Stimulated activated memory B cell treated with anti-CD40 and anti-IgM and Interleukin-4, amounts not matched to agents 10 μg/mL and 1 μg/mL and 100 μg/mL, for 72 hours (primary cell): ENCODE data around the gene SERPINA5.

Source experiments
- ATAC-seq: fragments of 150-1000 bp; cut with Tn5 transposase; 2 replicates; pipeline ENCODE4 v1.10.0; 2021
- H3K27ac Mint-ChIP-seq: one replicate; pipeline ENCODE4 v1.8.0; 2022; ENCODE audit warnings: mild to moderate bottlenecking, mixed read lengths
- H3K27me3 Mint-ChIP-seq: one replicate; pipeline ENCODE4 v1.8.0; 2022; ENCODE audit warnings: mixed read lengths
- H3K36me3 Mint-ChIP-seq: one replicate; pipeline ENCODE4 v1.8.0; 2022; ENCODE audit warnings: mixed read lengths
- H3K4me1 Mint-ChIP-seq: one replicate; pipeline ENCODE4 v1.8.0; 2022; ENCODE audit warnings: mixed read lengths
- H3K4me3 Mint-ChIP-seq: one replicate; pipeline ENCODE4 v1.8.0; 2022; ENCODE audit warnings: mild to moderate bottlenecking, moderate library complexity, mixed read lengths
- H3K9me3 Mint-ChIP-seq: one replicate; pipeline ENCODE4 v1.8.0; 2022; ENCODE audit warnings: mixed read lengths

Gene SERPINA5

GRCh38 chr14:94547151-94547680 is 34.0 kb upstream of the SERPINA5 start:
- Mint-ChIP-seq H3K9me3 (peaks cover 5% of the 10 kb centered on the region), H3K4me1 (no peaks in the 10 kb centered on the region), H3K27me3 (no peaks in the 10 kb centered on the region), H3K36me3 (no peaks in the 10 kb centered on the region), H3K4me3 (no peak overlapping the region), H3K27ac (no peak overlapping the region)
- ATAC-seq: no peak

- no peaks in the 10 kb centered on the region for H3K4me1 Mint-ChIP-seq
- no peak for ATAC-seq
- no peak overlapping the region for H3K4me3 Mint-ChIP-seq
- H3K27me3 Mint-ChIP-seq: peaks cover 2% of the 10 kb centered on the region
- peaks cover 5% of the 10 kb centered on the region for H3K9me3 Mint-ChIP-seq
- no peaks in the 10 kb centered on the region for H3K36me3 Mint-ChIP-seq
- no peak overlapping the region for H3K27ac Mint-ChIP-seq
Observed at GRCh38 chr14:94547726-94548125, 33.5 kb upstream of the SERPINA5 start.

- no peaks in the 10 kb centered on the region for H3K36me3 Mint-ChIP-seq
- H3K27ac Mint-ChIP-seq: no peak overlapping the region
- H3K4me3 Mint-ChIP-seq: no peak overlapping the region
- H3K4me1 Mint-ChIP-seq: no peaks in the 10 kb centered on the region
- H3K9me3 Mint-ChIP-seq: peaks cover 5% of the 10 kb centered on the region
- H3K27me3 Mint-ChIP-seq: peaks cover 9% of the 10 kb centered on the region
- no peak for ATAC-seq
Observed at GRCh38 chr14:94548131-94548998, 32.9 kb upstream of the SERPINA5 start.

- no peak for ATAC-seq
- peaks cover 15% of the 10 kb centered on the region for H3K27me3 Mint-ChIP-seq
- no peaks in the 10 kb centered on the region for H3K4me1 Mint-ChIP-seq
- H3K4me3 Mint-ChIP-seq: no peak overlapping the region
- H3K9me3 Mint-ChIP-seq: peaks cover 9% of the 10 kb centered on the region
- no peak overlapping the region for H3K27ac Mint-ChIP-seq
- no peaks in the 10 kb centered on the region for H3K36me3 Mint-ChIP-seq
Observed at GRCh38 chr14:94548999-94549985, 31.9 kb upstream of the SERPINA5 start.

- H3K4me3 Mint-ChIP-seq: no peak overlapping the region
- H3K36me3 Mint-ChIP-seq: no peaks in the 10 kb centered on the region
- ATAC-seq: no peak
- no peaks in the 10 kb centered on the region for H3K4me1 Mint-ChIP-seq
- peaks cover 15% of the 10 kb centered on the region for H3K27me3 Mint-ChIP-seq
- H3K9me3 Mint-ChIP-seq: peaks cover 14% of the 10 kb centered on the region
- H3K27ac Mint-ChIP-seq: no peak overlapping the region
Observed at GRCh38 chr14:94550041-94550440, 31.2 kb upstream of the SERPINA5 start.

GRCh38 chr14:94555991-94556390 is 25.2 kb upstream of the SERPINA5 start:
- Mint-ChIP-seq H3K27me3 (peaks cover 15% of the 10 kb centered on the region), H3K9me3 (peaks cover 16% of the 10 kb centered on the region), H3K36me3 (no peaks in the 10 kb centered on the region), H3K4me1 (no peaks in the 10 kb centered on the region), H3K4me3 (no peak overlapping the region), H3K27ac (no peak overlapping the region)
- no peak for ATAC-seq

GRCh38 chr14:94557327-94557726 is 23.9 kb upstream of the SERPINA5 start:
- H3K27me3 Mint-ChIP-seq: peaks cover 15% of the 10 kb centered on the region
- no peak overlapping the region for H3K27ac Mint-ChIP-seq
- no peak overlapping the region for H3K4me3 Mint-ChIP-seq
- ATAC-seq: no peak
- no peaks in the 10 kb centered on the region for H3K4me1 Mint-ChIP-seq
- H3K36me3 Mint-ChIP-seq: no peaks in the 10 kb centered on the region
- peaks cover 16% of the 10 kb centered on the region for H3K9me3 Mint-ChIP-seq

- no peaks in the 10 kb centered on the region for H3K4me1 Mint-ChIP-seq
- H3K36me3 Mint-ChIP-seq: no peaks in the 10 kb centered on the region
- H3K27me3 Mint-ChIP-seq: peaks cover 2% of the 10 kb centered on the region
- no peak for ATAC-seq
- H3K9me3 Mint-ChIP-seq: peaks cover 12% of the 10 kb centered on the region
- H3K27ac Mint-ChIP-seq: no peak overlapping the region
- no peak overlapping the region for H3K4me3 Mint-ChIP-seq
Observed at GRCh38 chr14:94558842-94559241, 22.4 kb upstream of the SERPINA5 start.

GRCh38 chr14:94559638-94560290 is 21.5 kb upstream of the SERPINA5 start:
- Mint-ChIP-seq H3K4me3 (no peak overlapping the region), H3K4me1 (no peaks in the 10 kb centered on the region), H3K36me3 (no peaks in the 10 kb centered on the region), H3K9me3 (peaks cover 10% of the 10 kb centered on the region), H3K27me3 (no peaks in the 10 kb centered on the region), H3K27ac (no peak overlapping the region)
- no peak for ATAC-seq

- no peak for ATAC-seq
- Mint-ChIP-seq H3K4me3 (no peak overlapping the region), H3K27me3 (no peaks in the 10 kb centered on the region), H3K4me1 (no peaks in the 10 kb centered on the region), H3K36me3 (no peaks in the 10 kb centered on the region), H3K9me3 (peaks cover 8% of the 10 kb centered on the region), H3K27ac (no peak overlapping the region)
Observed at GRCh38 chr14:94560291-94560665, 20.9 kb upstream of the SERPINA5 start.

- Mint-ChIP-seq H3K9me3 (peaks cover 3% of the 10 kb centered on the region), H3K27me3 (no peaks in the 10 kb centered on the region), H3K36me3 (no peaks in the 10 kb centered on the region), H3K4me3 (no peak within 1 kb of the TSS), H3K4me1 (no peaks in the 10 kb centered on the region), H3K27ac (no peak within 1 kb of the TSS)
- ATAC-seq: no peak
Observed at GRCh38 chr14:94560751-94561655, 20.2 kb upstream of the SERPINA5 start, which contains the start of gene SERPINA4. TSS of gene SERPINA4 (plus strand) at chr14:94561442. CDS start at chr14:94563483, 2,041 bp downstream.

- H3K36me3 Mint-ChIP-seq: no peaks in the 10 kb centered on the region
- no peaks in the 10 kb centered on the region for H3K4me1 Mint-ChIP-seq
- no peak overlapping the region for H3K4me3 Mint-ChIP-seq
- peaks cover 8% of the 10 kb centered on the region for H3K9me3 Mint-ChIP-seq
- no peaks in the 10 kb centered on the region for H3K27me3 Mint-ChIP-seq
- no peak for ATAC-seq
- H3K27ac Mint-ChIP-seq: no peak overlapping the region
Observed at GRCh38 chr14:94561656-94562010, 19.6 kb upstream of the SERPINA5 start.

- H3K27me3 Mint-ChIP-seq: no peaks in the 10 kb centered on the region
- H3K4me1 Mint-ChIP-seq: no peaks in the 10 kb centered on the region
- H3K27ac Mint-ChIP-seq: no peak overlapping the region
- no peak for ATAC-seq
- no peak overlapping the region for H3K4me3 Mint-ChIP-seq
- no peaks in the 10 kb centered on the region for H3K36me3 Mint-ChIP-seq
- H3K9me3 Mint-ChIP-seq: peaks cover 8% of the 10 kb centered on the region
Observed at GRCh38 chr14:94562022-94562421, 19.2 kb upstream of the SERPINA5 start.
